Measurements from ENCODE around the gene PERP.
"Not testable (repeated sequence)": the region's sequence is repeated elsewhere in the genome, so short reads cannot be mapped to it uniquely, and the experiment has no call there.

The PERP gene

DNA sequence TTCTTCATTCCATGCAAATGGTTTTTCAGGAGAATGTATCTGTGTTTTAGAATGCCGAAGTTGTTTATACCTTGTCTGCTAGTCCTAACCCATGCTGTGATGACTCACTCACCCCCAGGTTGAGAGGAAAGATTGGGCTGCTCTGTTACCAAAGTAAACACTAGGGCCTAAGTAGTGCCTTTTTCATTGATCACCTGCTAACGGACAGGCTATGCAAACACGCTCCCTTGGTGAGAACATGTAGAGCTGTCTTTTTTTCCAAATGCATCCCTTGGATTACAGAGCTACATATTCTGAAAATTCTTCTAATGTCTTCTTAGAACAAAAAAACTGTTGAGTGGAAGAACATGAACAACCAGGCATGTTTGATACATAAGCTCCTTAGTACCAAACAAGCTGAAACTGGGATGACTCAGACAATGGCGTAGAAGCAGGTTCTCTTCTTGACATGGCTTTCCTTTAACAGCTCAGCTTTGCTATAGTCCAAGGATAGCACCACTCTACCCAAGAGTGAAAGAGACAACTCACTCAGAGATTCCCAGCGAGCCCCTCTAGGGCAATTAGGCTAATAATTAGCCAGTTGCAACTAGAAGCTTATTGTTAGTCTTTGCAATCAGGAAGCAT is 20.5 kb downstream of the PERP start:
- CTCF ChIA-PET, result interaction anchor here (1.0 to 1.1 kb wide), 2 partner anchors 14 to 84 kb away, joined by 3 read pairs; no protein-coding TSS in a partner anchor
- Histone ChIP-seq H3K36me3 (ENCODE audit: control insufficient read depth in 4 of 4, insufficient read depth in 4 of 4, low read length in 3 of 4) (no peaks in the 10 kb centered on the region), H3K27ac (ENCODE audit: insufficient read depth in 1 of 2, low read depth in 1 of 2, low read length in 2 of 2, poor library complexity in 1 of 2, severe bottlenecking in 2 of 2) (no peak overlapping the region), H3K4me1 (ENCODE audit: control extremely low read depth in 1 of 4, control insufficient read depth in 4 of 4, insufficient read depth in 4 of 4, low read length in 3 of 4) (no peaks in the 10 kb centered on the region), H3K27me3 (replicated peaks in 2 of 5; ENCODE audit: control insufficient read depth in 4 of 5, insufficient read depth in 5 of 5, low read length in 4 of 5) (peaks cover 0 to 3% (median 0%) of the 10 kb centered on the region in 5 experiments), H3K9me3 (ENCODE audit: control extremely low read depth in 1 of 5, control insufficient read depth in 4 of 5, insufficient read depth in 2 of 5, low read depth in 1 of 5, low read length in 4 of 5) (no peaks in the 10 kb centered on the region), H3K4me3 (ENCODE audit: control insufficient read depth in 1 of 7, extremely low read depth in 1 of 7, insufficient read depth in 4 of 7, low read depth in 2 of 7, low read length in 6 of 7) (no peak overlapping the region)
- POLR2A ChIA-PET, result no interaction called here
- 100% methylated on average over 2 of the region's 5 CpGs for WGBS (ENCODE audit: insufficient coverage)
- DNase-seq, result no peak

DNA sequence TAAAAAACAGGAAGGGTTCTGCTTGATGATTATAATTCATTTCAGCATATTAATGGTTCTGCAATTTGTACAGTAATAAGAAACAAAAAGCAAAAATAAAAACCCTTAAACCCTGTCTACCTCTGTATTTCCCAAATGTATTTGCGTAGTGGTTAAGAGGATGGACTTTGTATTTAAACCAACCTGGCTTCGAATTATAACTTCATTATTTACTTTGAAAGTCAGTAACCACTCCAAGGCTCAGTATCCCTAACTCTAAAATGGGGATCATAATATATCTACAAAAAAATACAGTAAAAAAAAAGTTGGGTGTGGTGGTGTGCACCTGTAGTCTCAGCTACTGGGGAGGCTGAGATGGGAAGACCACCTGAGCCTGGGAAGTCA is 21.4 kb downstream of the PERP start:
- Histone ChIP-seq H3K9me3 (ENCODE audit: control extremely low read depth in 1 of 5, control insufficient read depth in 4 of 5, insufficient read depth in 2 of 5, low read depth in 1 of 5, low read length in 4 of 5) (no peaks in the 10 kb centered on the region), H3K4me1 (ENCODE audit: control extremely low read depth in 1 of 4, control insufficient read depth in 4 of 4, insufficient read depth in 4 of 4, low read length in 3 of 4) (no peaks in the 10 kb centered on the region), H3K27me3 (replicated peaks in 2 of 5; ENCODE audit: control insufficient read depth in 4 of 5, insufficient read depth in 5 of 5, low read length in 4 of 5) (peaks cover 0 to 3% (median 0%) of the 10 kb centered on the region in 5 experiments), H3K36me3 (ENCODE audit: control insufficient read depth in 4 of 4, insufficient read depth in 4 of 4, low read length in 3 of 4) (no peaks in the 10 kb centered on the region), H3K4me3 (ENCODE audit: control insufficient read depth in 1 of 7, extremely low read depth in 1 of 7, insufficient read depth in 4 of 7, low read depth in 2 of 7, low read length in 6 of 7) (no peak overlapping the region), H3K27ac (ENCODE audit: insufficient read depth in 1 of 2, low read depth in 1 of 2, low read length in 2 of 2, poor library complexity in 1 of 2, severe bottlenecking in 2 of 2) (no peak overlapping the region)
- WGBS (ENCODE audit: insufficient coverage), result no CpG with 5 or more reads among the region's 2 CpGs
- no peak for DNase-seq
- CTCF ChIA-PET, result interaction anchor here (1.0 kb wide), 1 partner anchor 15 kb away, joined by 3 read pairs; no protein-coding TSS in a partner anchor
- POLR2A ChIA-PET, result no interaction called here

DNA sequence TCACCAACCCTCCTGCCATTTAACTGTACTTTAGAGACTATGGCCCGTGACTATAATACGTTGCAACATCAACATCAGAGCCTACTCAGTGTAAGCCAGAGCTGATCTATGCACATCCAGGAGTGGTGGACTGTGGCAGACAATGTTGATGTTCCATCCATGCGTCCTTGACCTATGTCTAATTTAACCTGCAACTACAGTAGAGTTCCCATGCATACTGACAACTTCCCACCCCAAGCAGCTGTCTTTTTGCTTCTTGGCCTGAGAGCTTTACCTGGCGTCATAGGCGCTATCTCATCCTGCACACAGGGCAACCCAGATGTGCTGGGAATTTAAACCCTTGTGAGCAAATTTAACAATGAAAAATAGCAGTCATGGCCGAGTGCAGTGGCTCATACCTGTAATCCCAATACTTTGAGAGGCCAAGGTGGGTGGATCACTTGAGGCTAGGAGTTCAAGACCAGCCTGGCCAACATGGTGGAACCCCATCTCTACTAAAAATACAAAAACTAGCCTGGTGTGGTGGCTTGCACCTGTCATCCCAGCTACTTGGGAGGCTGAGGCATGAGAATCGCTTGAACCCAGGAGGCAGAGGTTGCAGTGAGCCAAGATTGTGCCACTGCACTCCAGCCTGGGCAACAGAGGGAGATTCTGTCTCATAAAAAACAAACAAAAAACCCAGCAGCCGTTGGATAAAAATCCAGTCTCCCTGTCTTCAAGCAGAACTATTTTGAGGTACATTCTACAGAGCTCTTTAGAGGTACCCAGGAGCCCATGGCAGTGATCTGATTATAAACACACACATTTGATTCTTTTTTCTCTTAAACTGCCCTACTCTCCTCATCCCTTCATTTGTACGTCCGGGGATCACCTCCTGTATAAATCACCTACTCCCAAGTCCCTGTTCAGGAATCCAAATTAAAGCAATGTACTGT is 22.0 kb downstream of the PERP start:
- Histone ChIP-seq H3K27ac (ENCODE audit: insufficient read depth in 1 of 2, low read depth in 1 of 2, low read length in 2 of 2, poor library complexity in 1 of 2, severe bottlenecking in 2 of 2) (no peak overlapping the region), H3K4me3 (ENCODE audit: control insufficient read depth in 1 of 7, extremely low read depth in 1 of 7, insufficient read depth in 4 of 7, low read depth in 2 of 7, low read length in 6 of 7) (no peak overlapping the region), H3K9me3 (ENCODE audit: control extremely low read depth in 1 of 5, control insufficient read depth in 4 of 5, insufficient read depth in 2 of 5, low read depth in 1 of 5, low read length in 4 of 5) (peaks cover 0 to 2% (median 0%) of the 10 kb centered on the region in 5 experiments), H3K27me3 (replicated peaks in 2 of 5; ENCODE audit: control insufficient read depth in 4 of 5, insufficient read depth in 5 of 5, low read length in 4 of 5) (peaks cover 0 to 3% (median 0%) of the 10 kb centered on the region in 5 experiments), H3K4me1 (ENCODE audit: control extremely low read depth in 1 of 4, control insufficient read depth in 4 of 4, insufficient read depth in 4 of 4, low read length in 3 of 4) (no peaks in the 10 kb centered on the region), H3K36me3 (ENCODE audit: control insufficient read depth in 4 of 4, insufficient read depth in 4 of 4, low read length in 3 of 4) (no peaks in the 10 kb centered on the region)
- no peak for DNase-seq
- WGBS (ENCODE audit: insufficient coverage), result 92% methylated on average over 8 of the region's 10 CpGs
- CTCF ChIA-PET, result no interaction called here
- POLR2A ChIA-PET, result no interaction called here

DNA sequence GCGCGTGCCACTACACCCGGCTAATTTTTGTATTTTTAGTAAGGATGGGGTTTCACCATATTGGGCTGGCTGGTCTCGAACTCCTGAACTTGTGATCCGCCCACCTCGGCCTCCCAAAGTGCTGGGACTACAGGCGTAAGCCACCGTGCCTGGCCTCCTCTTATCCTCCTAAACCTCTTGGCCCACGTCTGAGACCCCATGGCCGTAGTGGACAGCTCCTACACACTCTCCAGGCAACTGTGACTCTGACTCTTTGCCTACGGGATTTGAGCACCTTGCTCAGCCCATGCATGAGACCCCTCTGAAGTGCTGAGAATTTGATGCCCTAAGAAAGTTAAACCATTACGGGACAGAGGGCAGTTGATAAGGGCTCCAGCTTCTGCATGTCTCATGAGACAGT is 25.0 kb downstream of the PERP start:
- no peaks in the 10 kb centered on the region for H3K36me3 ChIP-seq (ENCODE audit: control insufficient read depth in 4 of 4, insufficient read depth in 4 of 4, low read length in 3 of 4)
- 96% methylated on average over 7 of the region's 12 CpGs for WGBS (ENCODE audit: insufficient coverage)
- ChIA-PET POLR2A (no interaction called here), CTCF (no interaction called here)
- DNase-seq, result no peak
- H3K4me1 ChIP-seq (ENCODE audit: control extremely low read depth in 1 of 4, control insufficient read depth in 4 of 4, insufficient read depth in 4 of 4, low read length in 3 of 4), result no peaks in the 10 kb centered on the region
- peaks cover 0 to 3% (median 0%) of the 10 kb centered on the region in 5 experiments for H3K27me3 ChIP-seq (replicated peaks in 2 of 5; ENCODE audit: control insufficient read depth in 4 of 5, insufficient read depth in 5 of 5, low read length in 4 of 5)
- H3K9me3 ChIP-seq (ENCODE audit: control extremely low read depth in 1 of 5, control insufficient read depth in 4 of 5, insufficient read depth in 2 of 5, low read depth in 1 of 5, low read length in 4 of 5), result peaks cover 0 to 4% (median 0%) of the 10 kb centered on the region in 5 experiments
- H3K27ac ChIP-seq (ENCODE audit: insufficient read depth in 1 of 2, low read depth in 1 of 2, low read length in 2 of 2, poor library complexity in 1 of 2, severe bottlenecking in 2 of 2), result no peak overlapping the region
- H3K4me3 ChIP-seq (ENCODE audit: control insufficient read depth in 1 of 7, extremely low read depth in 1 of 7, insufficient read depth in 4 of 7, low read depth in 2 of 7, low read length in 6 of 7), result no peak overlapping the region

DNA sequence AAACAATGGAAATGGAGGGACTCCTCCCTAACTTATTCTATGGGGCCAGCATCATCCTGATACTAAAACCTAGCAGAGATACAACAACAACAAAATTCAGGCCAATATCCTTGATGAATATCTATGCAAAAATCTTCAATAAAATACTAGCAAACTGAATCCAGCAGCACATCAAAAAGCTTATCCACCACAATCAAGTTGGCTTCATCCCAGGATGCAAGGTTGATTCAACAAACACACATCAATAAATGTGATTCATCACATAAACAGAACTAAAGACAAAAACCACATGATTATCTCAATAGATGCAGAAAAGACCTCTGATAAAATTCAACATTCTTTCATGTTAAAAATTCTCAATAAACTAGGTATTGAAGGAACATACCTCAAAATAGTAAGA is 27.7 kb downstream of the PERP start:
- H3K4me1 ChIP-seq (ENCODE audit: control extremely low read depth in 1 of 4, control insufficient read depth in 4 of 4, insufficient read depth in 4 of 4, low read length in 3 of 4); POLR2A ChIA-PET: not testable (repeated sequence)
- CTCF ChIA-PET, result interaction anchor here (0.8 kb wide), 1 partner anchor 340 kb away, joined by 3 read pairs; no protein-coding TSS in a partner anchor

DNA sequence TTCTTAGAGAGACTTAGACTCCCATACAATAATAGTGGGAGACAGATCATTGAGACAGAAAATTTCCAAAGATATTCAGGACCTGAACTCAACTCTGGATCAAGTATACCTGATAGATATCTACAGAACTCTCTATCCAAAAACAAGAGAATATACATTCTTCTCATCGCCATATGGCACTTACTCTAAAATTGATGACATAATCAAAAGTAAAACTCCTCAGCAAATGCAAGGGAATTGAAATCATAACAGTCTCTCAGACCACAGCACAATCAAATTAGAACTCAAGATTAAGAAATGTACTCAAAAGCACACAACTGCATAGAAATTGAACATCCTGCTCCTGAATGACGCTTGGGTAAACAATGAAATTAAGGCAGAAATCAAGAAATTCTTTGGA is 28.7 kb downstream of the PERP start:
- no peaks in the 10 kb centered on the region for H3K27me3 ChIP-seq (replicated peaks in 2 of 5; ENCODE audit: control insufficient read depth in 4 of 5, insufficient read depth in 5 of 5, low read length in 4 of 5)
- no peak for DNase-seq
- WGBS (ENCODE audit: insufficient coverage), result 100% methylated on average over 1 of the region's 2 CpGs
- no peaks in the 10 kb centered on the region for H3K36me3 ChIP-seq (ENCODE audit: control insufficient read depth in 4 of 4, insufficient read depth in 4 of 4, low read length in 3 of 4)
- ChIA-PET CTCF (no interaction called here), POLR2A (no interaction called here)
- no peak overlapping the region for H3K4me3 ChIP-seq (ENCODE audit: control insufficient read depth in 1 of 7, extremely low read depth in 1 of 7, insufficient read depth in 4 of 7, low read depth in 2 of 7, low read length in 6 of 7)
- H3K27ac ChIP-seq (ENCODE audit: insufficient read depth in 1 of 2, low read depth in 1 of 2, low read length in 2 of 2, poor library complexity in 1 of 2, severe bottlenecking in 2 of 2), result no peak overlapping the region
- no peaks in the 10 kb centered on the region for H3K4me1 ChIP-seq (ENCODE audit: control extremely low read depth in 1 of 4, control insufficient read depth in 4 of 4, insufficient read depth in 4 of 4, low read length in 3 of 4)
- peaks cover 0 to 10% (median 4%) of the 10 kb centered on the region in 5 experiments for H3K9me3 ChIP-seq (ENCODE audit: control extremely low read depth in 1 of 5, control insufficient read depth in 4 of 5, insufficient read depth in 2 of 5, low read depth in 1 of 5, low read length in 4 of 5)

More for the DNA sequence above, 27.7 kb downstream of the PERP start:
- not testable (repeated sequence) for H3K9me3 ChIP-seq (ENCODE audit: control extremely low read depth in 1 of 5, control insufficient read depth in 4 of 5, insufficient read depth in 2 of 5, low read depth in 1 of 5, low read length in 4 of 5); H3K27ac ChIP-seq (ENCODE audit: insufficient read depth in 1 of 2, low read depth in 1 of 2, low read length in 2 of 2, poor library complexity in 1 of 2, severe bottlenecking in 2 of 2); DNase-seq; H3K4me3 ChIP-seq (ENCODE audit: control insufficient read depth in 1 of 7, extremely low read depth in 1 of 7, insufficient read depth in 4 of 7, low read depth in 2 of 7, low read length in 6 of 7); H3K27me3 ChIP-seq (replicated peaks in 2 of 5; ENCODE audit: control insufficient read depth in 4 of 5, insufficient read depth in 5 of 5, low read length in 4 of 5); H3K36me3 ChIP-seq (ENCODE audit: control insufficient read depth in 4 of 4, insufficient read depth in 4 of 4, low read length in 3 of 4)

DNA sequence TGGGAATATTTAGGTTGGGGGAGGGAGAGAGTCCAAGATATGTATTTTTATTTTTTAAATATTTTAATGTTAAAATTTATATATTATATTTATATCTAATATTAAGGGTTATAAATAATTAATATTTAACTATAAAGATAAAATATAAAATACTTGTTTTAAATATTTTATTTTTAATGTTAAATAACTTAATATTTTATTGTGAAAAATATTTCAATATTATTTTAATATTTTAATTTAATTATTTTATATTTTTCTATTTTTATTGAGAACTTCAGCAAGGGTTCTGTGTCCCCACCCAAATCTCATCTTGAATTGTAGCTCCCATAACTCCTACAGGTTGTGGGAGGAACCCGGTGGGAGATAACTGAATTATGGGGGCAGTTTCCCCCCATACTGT is 34.0 kb downstream of the PERP start:
- Histone ChIP-seq H3K4me1 (ENCODE audit: control extremely low read depth in 1 of 4, control insufficient read depth in 4 of 4, insufficient read depth in 4 of 4, low read length in 3 of 4) (no peaks in the 10 kb centered on the region), H3K9me3 (ENCODE audit: control extremely low read depth in 1 of 5, control insufficient read depth in 4 of 5, insufficient read depth in 2 of 5, low read depth in 1 of 5, low read length in 4 of 5) (peaks cover 0 to 10% (median 4%) of the 10 kb centered on the region in 5 experiments), H3K27ac (ENCODE audit: insufficient read depth in 1 of 2, low read depth in 1 of 2, low read length in 2 of 2, poor library complexity in 1 of 2, severe bottlenecking in 2 of 2) (no peak overlapping the region), H3K27me3 (replicated peaks in 2 of 5; ENCODE audit: control insufficient read depth in 4 of 5, insufficient read depth in 5 of 5, low read length in 4 of 5) (peaks cover 0 to 2% (median 0%) of the 10 kb centered on the region in 5 experiments), H3K4me3 (ENCODE audit: control insufficient read depth in 1 of 7, extremely low read depth in 1 of 7, insufficient read depth in 4 of 7, low read depth in 2 of 7, low read length in 6 of 7) (no peak overlapping the region), H3K36me3 (ENCODE audit: control insufficient read depth in 4 of 4, insufficient read depth in 4 of 4, low read length in 3 of 4) (no peaks in the 10 kb centered on the region)
- ChIA-PET POLR2A (no interaction called here), CTCF (no interaction called here)
- no CpG with 5 or more reads among the region's 1 CpG for WGBS (ENCODE audit: insufficient coverage)
- DNase-seq, result no peak

Data from common myeloid progenitor, CD34-positive (primary cell).